ENCODE data around the gene IQSEC3.

GRCh38 chr12:180445-180844, 113.9 kb downstream of the IQSEC3 start:
- TF ChIP-seq CTCF (IDR thresholded peaks at IDR 0.05 in 4 of 5, conservative IDR thresholded peaks at IDR 0.05 in 1 of 5) (no peak), POLR2A (IDR thresholded peaks at IDR 0.05) (no peak)
